MM.1S (cell line): ENCODE results near the gene GNAI3.

ENCODE experiments used
- CTCF ChIP-seq: fragments of 300-600 bp; sonication (generic); IDR thresholded peaks from 2 replicates; pipeline ENCODE4 v1.5.1; 2016; ENCODE audit warnings: antibody characterized with exemption, low read length, mixed read lengths
- EZH2 ChIP-seq: fragments of 300-600 bp; sonication (generic); optimal IDR thresholded peaks from 2 replicates; pipeline ENCODE3; 2017; ENCODE audit warnings: low read depth, mild to moderate bottlenecking, antibody characterized with exemption, low read length, mixed read lengths
- EZH2phosphoT487 ChIP-seq: fragments of 300-600 bp; sonication (generic); IDR thresholded peaks from 2 replicates; pipeline ENCODE4 v1.6.1; 2018; ENCODE audit warnings: antibody characterized with exemption, low read length

- TF ChIP-seq EZH2: no peak
- no peak for TF ChIP-seq CTCF
- no peak for TF ChIP-seq EZH2phosphoT487
Measured at GRCh38 chr1:109592916-109593315, 44.5 kb downstream of the GNAI3 start.
